K562 (cell line): ENCODE measurements around the gene B9D2. TPM values are rescaled to one million over a fixed set of nuclear protein-coding genes. Genes with fewer than 3 reads are reported as not detected.

Source experiments
- ARID4B ChIP-seq: sonication (generic); formaldehyde crosslinking; IDR thresholded peaks from 2 replicates; pipeline ENCODE4 v1.8.0; 2022; ENCODE audit warnings: mild to moderate bottlenecking, missing genetic modification reagents
- ASH1L ChIP-seq: fragments of 450-650 bp; IDR thresholded peaks from 2 replicates; pipeline ENCODE4 v1.6.1; 2018; ENCODE audit warnings: borderline replicate concordance, mild to moderate bottlenecking, low read depth; ENCODE audit not compliant: partially characterized antibody
- C11orf30 ChIP-seq: fragments of 450-650 bp; IDR thresholded peaks from 2 replicates; pipeline ENCODE4 v1.6.1; 2016; ENCODE audit warnings: low read depth, mild to moderate bottlenecking
- KDM1A ChIP-seq, 2 experiments: fragments of 450-650 bp; IDR thresholded peaks; 2 replicates each; pipeline ENCODE4 v1.6.1; 2016; ENCODE audit warnings: mild to moderate bottlenecking in 2 of 2
- MAZ ChIP-seq, 2 experiments: fragments of 450-650 bp in 1 of 2; sonication (generic) in 1 of 2; formaldehyde crosslinking; IDR thresholded peaks in 1 of 2; conservative IDR thresholded peaks in 1 of 2; 2 replicates each; pipeline versions ENCODE4 v1.4.0 to v1.5.0; 2020; ENCODE audit warnings: mild to moderate bottlenecking in 1 of 2, missing genetic modification reagents in 1 of 2
- MED1 ChIP-seq: sonication (generic); formaldehyde crosslinking; IDR thresholded peaks from 2 replicates; pipeline ENCODE4 v1.8.1; 2023; ENCODE audit warnings: missing genetic modification reagents, borderline replicate concordance
- MEIS2 ChIP-seq: fragments of 450-650 bp; IDR thresholded peaks from 2 replicates; pipeline ENCODE4 v1.6.1; 2014; ENCODE audit warnings: mild to moderate bottlenecking; ENCODE audit not compliant: partially characterized antibody
- PKNOX1 ChIP-seq: fragments of 450-650 bp; IDR thresholded peaks from 2 replicates; pipeline ENCODE4 v1.6.1; 2016
- PML ChIP-seq: IDR thresholded peaks from 2 replicates; pipeline ENCODE4 v1.6.1; 2012; ENCODE audit warnings: low read length, inconsistent platforms
- TOE1 ChIP-seq, 2 experiments: fragments of 450-650 bp in 1 of 2; sonication (generic) in 1 of 2; formaldehyde crosslinking in 1 of 2; IDR thresholded peaks; 2 replicates each; pipeline versions ENCODE4 v1.7.1 to v1.8.0; 2016 to 2022; ENCODE audit warnings: borderline replicate concordance in 2 of 2, mild to moderate bottlenecking in 2 of 2, antibody characterized with exemption in 1 of 2, inconsistent platforms in 1 of 2, low read depth in 1 of 2, missing genetic modification reagents in 1 of 2, moderate library complexity in 1 of 2
- polyA plus RNA-seq, 8 experiments: library from polyadenylated mRNA; depleted of rRNA in 4 of 8; stranded (reverse) in 5 of 8; unstranded in 3 of 8; fragments of >200 nt; fragmentation: Nextera tagmentation in 2 of 8; fragmentation: Illumina TruSeq in 1 of 8; extraction: Ambion mirVana in 2 of 8; extraction: Trizol in 1 of 8; gene quantifications; 2 replicates each; pipeline versions ENCODE4 v1.2.1 to v1.2.3, GENCODE V29; 2011 to 2014; ENCODE audit warnings: inconsistent platforms in 1 of 8, missing spikeins in 1 of 8
- total RNA-seq, 7 experiments: library from RNA; depleted of rRNA in 6 of 7; stranded (reverse); fragments of >200 nt in 6 of 7; fragmentation: Illumina TruSeq in 2 of 7; extraction: Trizol in 2 of 7; gene quantifications; 2 replicates each; pipeline versions ENCODE4 v1.2.1 to v1.2.3, GENCODE V29; 2011 to 2021; ENCODE audit warnings: low replicate concordance in 1 of 7
- TF ChIP-seq, protein P1 (sequence below), 2 experiments: IDR thresholded peaks; 2 replicates each; pipeline ENCODE4 v1.6.1; 2012; ENCODE audit warnings: improper control_type of control experiment in 2 of 2, low read depth in 2 of 2, low read length in 2 of 2, borderline replicate concordance in 1 of 2
- TF ChIP-seq, protein P2 (sequence below), 2 experiments: fragments of 450-650 bp in 1 of 2; sonication (generic) in 1 of 2; formaldehyde crosslinking in 1 of 2; IDR thresholded peaks in 1 of 2; conservative IDR thresholded peaks in 1 of 2; 2 replicates each; pipeline versions ENCODE4 v1.6.1 to v1.8.1; 2016 to 2023; ENCODE audit warnings: mild to moderate bottlenecking in 2 of 2, moderate library complexity in 2 of 2, inconsistent platforms in 1 of 2, missing genetic modification reagents in 1 of 2
- TF ChIP-seq, protein P3 (sequence below), 2 experiments: fragments of 450-650 bp; IDR thresholded peaks; 2 replicates each; pipeline ENCODE4 v1.6.1; 2016

The B9D2 gene
- total and polyA plus RNA-seq, 9 of the 15 experiments (the other 6 are each of a cell fraction or from before 2014, with no cell fraction given) = 0.83 to 6.9 (median 2.8) TPM

DNA sequence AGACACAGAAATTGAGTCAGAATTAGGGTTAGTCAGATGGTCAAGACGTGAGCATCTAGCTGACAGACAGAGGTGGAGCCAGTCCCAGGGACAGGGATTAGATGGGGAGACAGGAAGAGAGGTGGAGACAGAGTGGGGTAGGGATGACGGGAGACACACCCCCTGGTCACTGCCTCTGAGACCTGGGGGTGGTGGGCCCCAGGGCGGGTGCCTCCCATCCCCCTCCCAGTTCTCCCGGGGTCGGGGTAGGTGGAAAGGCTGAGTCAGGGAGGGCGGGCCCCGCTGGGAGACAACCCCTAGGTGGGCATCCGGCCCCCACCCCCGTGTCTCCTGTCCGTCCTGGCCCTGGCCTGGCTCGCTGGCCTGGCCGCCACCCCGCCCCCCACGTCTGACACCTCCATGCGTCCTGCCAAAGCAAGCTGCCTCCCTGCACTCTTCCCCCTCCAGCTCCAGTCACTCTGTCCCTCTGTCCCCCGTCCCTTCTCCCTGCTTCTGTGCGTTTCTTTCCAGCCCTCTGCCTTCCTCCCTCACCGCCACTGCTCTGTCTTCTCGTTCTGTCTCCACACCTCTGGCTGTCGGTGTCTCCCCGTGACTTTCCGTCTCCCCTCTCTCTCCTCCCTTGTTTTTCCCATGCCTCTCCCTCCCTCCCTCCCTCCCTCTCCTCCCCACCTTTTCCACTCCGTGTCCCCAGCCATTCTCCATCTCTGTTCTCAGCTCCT, 38.9 kb downstream of the B9D2 start (continued):
- TF ChIP-seq, protein P1, sequence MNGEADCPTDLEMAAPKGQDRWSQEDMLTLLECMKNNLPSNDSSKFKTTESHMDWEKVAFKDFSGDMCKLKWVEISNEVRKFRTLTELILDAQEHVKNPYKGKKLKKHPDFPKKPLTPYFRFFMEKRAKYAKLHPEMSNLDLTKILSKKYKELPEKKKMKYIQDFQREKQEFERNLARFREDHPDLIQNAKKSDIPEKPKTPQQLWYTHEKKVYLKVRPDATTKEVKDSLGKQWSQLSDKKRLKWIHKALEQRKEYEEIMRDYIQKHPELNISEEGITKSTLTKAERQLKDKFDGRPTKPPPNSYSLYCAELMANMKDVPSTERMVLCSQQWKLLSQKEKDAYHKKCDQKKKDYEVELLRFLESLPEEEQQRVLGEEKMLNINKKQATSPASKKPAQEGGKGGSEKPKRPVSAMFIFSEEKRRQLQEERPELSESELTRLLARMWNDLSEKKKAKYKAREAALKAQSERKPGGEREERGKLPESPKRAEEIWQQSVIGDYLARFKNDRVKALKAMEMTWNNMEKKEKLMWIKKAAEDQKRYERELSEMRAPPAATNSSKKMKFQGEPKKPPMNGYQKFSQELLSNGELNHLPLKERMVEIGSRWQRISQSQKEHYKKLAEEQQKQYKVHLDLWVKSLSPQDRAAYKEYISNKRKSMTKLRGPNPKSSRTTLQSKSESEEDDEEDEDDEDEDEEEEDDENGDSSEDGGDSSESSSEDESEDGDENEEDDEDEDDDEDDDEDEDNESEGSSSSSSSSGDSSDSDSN (IDR thresholded peaks at IDR 0.05; ENCODE audit: borderline replicate concordance in 1 of 2, low read depth in 2 of 2, low read length in 2 of 2) = 0 out of 4 replicates have a peak, but pooled peaks of 1 of the 2 experiments have one; percentile 58
- TF ChIP-seq MAZ (CRISPR knock-in tag; conservative IDR thresholded peaks at IDR 0.05 in 1 of 2, IDR thresholded peaks at IDR 0.05 in 1 of 2) (peak in 1 of 2 experiments; percentile 70; a peak in 3 of 4 replicates), C11orf30 (0 out of 2 replicates have a peak, but pooled peaks have one; percentile 24), MEIS2 (peak; percentile 26), ASH1L (no peak), PKNOX1 (peak; percentile 69), MED1 (CRISPR knock-in tag) (0 out of 2 replicates have a peak, but pooled peaks have one; percentile 60), PML (0 out of 2 replicates have a peak, but pooled peaks have one; percentile 12), ARID4B (CRISPR knock-in tag) (no peak), KDM1A (IDR thresholded peaks at IDR 0.05) (peak in 1 of 2 experiments; percentile 38; a peak in 2 of 4 replicates), TOE1 (IDR thresholded peaks at IDR 0.05; ENCODE audit: borderline replicate concordance) (0 out of 2 replicates have a peak, but pooled peaks have one; percentile 22), TOE1 (CRISPR knock-in tag; IDR thresholded peaks at IDR 0.05; ENCODE audit: borderline replicate concordance, low read depth) (no peak)
- TF ChIP-seq, protein P2, sequence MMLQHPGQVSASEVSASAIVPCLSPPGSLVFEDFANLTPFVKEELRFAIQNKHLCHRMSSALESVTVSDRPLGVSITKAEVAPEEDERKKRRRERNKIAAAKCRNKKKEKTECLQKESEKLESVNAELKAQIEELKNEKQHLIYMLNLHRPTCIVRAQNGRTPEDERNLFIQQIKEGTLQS (IDR thresholded peaks at IDR 0.05) = peak; percentile 58; the same call in 1 of the 2 replicates
- TF ChIP-seq, protein P2 (CRISPR knock-in tag; conservative IDR thresholded peaks at IDR 0.05) = no peak
- TF ChIP-seq, protein P3, sequence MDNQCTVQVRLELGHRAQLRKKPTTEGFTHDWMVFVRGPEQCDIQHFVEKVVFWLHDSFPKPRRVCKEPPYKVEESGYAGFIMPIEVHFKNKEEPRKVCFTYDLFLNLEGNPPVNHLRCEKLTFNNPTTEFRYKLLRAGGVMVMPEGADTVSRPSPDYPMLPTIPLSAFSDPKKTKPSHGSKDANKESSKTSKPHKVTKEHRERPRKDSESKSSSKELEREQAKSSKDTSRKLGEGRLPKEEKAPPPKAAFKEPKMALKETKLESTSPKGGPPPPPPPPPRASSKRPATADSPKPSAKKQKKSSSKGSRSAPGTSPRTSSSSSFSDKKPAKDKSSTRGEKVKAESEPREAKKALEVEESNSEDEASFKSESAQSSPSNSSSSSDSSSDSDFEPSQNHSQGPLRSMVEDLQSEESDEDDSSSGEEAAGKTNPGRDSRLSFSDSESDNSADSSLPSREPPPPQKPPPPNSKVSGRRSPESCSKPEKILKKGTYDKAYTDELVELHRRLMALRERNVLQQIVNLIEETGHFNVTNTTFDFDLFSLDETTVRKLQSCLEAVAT (IDR thresholded peaks at IDR 0.05) = peak; percentile 63 to 68; a peak in 2 of 4 replicates
